GM19463 (cell line): ENCODE data around the gene ARL6IP4.

Experiments
- ATAC-seq: cut with Tn5 transposase; IDR thresholded peaks from one replicate; pipeline ENCODE4 v1.9.1; 2021; ENCODE audit warnings: mild to moderate bottlenecking, moderate library complexity; ENCODE audit not compliant: unreplicated experiment

The ARL6IP4 gene

DNA sequence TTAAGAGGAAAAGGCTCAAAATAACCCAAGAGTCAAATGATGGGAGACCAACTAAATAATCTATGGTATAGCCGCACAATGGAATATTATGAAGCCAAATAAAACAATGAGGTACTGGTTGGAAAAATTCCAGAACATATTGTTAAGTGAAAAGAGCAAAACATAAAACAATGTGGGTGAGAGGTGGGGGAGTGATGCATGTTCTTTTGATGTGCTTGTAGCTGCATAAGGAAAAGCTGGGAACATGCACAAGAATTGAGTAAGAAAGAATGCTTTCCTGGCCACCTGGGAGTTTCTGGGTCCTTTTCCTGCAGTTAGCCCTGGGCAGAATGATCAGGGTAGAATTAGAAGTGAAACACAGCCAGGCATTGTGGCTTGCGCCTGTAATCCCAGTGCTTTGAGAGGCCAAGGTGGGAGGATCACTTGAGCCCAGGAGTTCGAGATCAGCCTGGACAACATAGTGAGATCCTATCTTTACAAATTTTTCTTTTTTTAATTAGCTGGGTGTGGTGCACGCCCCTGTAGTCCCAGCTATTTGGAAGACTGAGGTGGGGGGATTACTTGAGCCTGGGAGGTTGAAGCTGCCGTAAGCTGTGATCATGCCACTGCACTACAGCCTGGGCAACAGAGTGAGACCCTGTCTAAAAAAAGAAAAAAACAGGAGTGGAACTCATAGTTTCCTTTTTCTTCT, 22.1 kb upstream of the ARL6IP4 start:
- ATAC-seq = no peak

DNA sequence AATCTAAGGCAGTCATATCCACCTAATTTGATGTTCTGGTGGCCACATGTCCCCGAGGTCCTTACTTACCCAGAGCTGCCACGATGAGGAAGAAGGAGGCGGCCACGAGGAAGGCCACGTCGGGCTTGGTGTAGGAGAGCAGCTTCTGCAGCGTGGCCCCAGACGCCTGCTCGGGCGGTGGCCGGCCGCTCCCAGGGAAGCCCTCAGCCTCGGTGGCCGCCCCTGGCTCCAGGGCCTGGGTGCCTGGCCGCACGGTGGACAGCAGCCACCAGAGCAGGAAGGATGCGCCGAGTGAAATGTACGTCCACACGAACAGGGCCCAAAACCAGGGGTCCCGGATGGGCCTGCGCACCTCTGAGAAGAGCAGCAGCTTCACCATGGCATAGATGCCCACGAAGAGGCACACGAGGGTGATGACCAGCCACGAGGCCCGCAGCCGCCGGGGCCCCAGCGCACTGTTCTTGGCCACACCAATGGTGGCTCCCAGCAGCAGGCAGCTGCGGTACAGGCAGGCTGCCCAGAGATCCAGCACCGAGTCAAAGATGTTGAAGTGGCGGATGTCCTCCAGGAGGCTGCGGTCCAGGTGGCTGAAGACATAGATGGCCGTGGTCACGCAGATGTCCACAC, 20.8 kb upstream of the ARL6IP4 start:
- no peak for ATAC-seq

DNA sequence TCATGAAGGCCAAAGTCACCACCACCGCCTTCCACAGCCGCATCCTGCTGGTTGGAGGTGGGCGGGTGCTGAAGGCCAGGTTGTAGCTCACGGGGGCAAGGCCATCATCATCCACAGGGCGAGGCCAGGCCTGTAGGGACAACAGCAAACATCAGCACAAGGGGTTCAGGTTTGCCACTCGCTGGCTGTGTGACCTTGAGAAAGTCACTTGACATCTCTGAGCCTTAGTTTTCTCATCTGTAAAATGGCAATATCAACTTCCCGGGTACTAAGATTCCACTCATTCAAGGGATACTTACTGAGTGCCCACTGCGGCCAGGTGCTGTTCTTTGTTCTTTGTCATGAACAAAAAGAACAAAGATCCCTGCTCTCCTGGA, 20.3 kb upstream of the ARL6IP4 start:
- ATAC-seq = no peak

DNA sequence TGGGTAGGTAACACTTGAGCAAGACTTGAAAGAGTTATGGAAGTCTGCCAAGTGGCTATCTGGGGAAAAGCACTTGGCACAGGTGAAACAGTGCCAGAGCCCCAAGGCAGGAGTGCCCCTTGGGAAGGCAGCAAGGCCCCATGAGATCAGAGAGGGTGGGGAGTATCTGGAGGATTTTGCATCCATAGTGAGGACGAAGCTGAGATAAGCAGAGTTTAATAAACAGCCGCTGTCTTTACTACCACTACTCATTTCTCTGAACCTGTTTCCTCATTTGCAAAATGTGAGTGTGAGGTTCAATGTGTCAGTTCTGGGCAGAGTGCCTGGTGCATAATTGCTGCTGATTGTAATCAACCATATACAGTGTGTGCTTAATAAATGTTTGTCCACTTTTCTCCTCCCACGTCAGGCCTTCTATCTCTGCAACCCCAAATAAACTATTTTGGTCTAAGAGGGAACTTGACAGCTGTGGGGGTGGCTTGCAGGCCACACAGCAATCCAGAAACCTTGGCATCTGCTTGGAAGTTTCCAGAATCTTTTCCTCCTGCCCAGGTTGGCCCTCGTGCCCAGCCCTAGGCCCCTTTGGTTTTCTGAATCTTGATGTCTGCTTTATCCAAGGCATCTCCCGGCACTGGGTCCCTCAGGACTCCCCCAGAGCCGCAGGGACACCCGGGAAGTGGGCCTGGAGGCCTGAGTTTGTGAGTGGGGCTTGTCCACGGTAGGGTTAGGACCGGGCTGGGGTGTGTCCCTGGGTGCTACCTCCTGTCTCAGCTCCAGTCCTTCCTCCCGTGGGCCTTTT, 18.8 kb upstream of the ARL6IP4 start:
- no peak for ATAC-seq

DNA sequence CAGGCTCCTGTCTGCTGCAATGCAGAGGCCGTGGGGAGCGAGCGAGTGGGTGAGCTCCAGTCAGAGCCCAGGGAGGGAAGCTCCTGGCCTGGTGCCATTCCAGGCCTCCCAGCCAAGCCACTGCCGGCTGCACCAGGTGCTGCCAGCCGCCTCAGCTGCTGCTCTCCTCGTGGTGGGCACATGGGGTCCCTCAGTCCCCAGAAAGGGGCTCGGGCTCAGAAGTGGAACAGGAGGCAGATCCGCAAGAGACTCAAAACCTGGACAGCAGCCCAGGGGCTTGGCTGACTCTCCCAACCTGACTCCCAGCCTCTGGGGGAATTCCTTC, 16.6 kb upstream of the ARL6IP4 start:
- ATAC-seq = no peak

DNA sequence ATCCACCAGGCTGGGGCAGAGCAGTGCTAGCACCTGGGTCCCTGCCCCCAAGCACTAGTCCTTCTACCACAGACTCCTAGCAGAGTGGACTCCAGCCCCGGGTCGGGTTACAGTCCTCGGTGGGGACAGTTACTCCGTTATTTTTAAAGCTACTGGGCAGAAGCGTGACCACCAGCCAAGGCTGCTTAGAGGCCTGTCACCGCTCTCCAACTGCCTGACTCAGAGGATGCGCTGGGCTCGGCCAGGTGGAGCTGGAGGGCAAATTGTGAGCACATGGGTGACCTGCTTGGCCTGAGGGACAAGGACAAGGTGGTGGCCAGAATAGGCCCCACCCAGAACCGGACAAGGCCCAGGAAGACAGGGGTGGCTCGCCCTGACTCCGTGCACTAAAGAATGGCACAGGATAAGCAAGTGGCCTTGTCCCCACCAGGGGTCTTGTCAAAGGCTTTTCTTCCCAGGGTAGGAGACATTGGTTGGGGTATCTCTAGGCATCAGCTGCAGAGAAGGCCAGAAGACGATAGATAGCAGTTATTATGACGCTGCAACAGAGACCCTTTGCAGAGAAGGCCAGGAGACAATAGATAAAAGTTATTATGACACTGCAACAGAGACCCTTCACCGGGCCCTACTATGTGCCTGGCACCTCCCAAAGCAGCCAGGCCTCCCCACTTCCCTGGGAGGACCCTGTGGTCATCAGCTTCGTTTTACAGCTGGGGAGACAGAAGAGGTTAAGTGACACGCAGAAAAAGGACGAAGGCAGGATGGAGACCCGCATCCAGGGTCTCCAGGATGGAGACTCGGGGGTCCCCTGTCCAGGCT, 15.8 kb upstream of the ARL6IP4 start:
- ATAC-seq = no peak

DNA sequence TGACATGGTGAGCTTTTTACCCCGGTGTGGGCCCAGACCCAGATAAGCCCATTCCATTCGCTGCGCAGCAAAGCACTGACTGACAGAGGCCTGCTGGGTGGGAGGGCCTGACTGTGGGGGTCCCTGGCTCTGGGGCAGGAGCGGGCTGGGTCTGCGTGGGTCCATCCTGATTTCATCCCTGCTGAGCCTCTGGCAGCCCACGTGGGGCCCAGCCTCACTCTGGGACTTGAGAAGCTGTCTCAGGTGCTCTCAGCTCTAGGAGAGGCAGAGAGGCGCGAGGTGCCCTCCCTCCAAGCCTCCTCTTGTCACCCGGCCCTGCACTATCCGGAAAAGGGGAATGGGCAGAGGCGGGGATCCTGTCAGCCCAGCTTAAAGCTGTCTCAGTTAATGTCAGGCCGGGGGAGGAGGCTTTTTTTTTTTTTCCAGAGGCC, 15.1 kb upstream of the ARL6IP4 start:
- no peak for ATAC-seq

- ATAC-seq = peak; percentile 76
Measured at GRCh38 chr12:122965851-122966742, 14.4 kb upstream of the ARL6IP4 start, which contains the start of gene ABCB9. ABCB9 (minus strand) TSS chr12:122966463; CDS start chr12:122960235, 6,228 bp downstream.

- no peak for ATAC-seq
Measured at GRCh38 chr12:122966743-122967550, 13.5 kb upstream of the ARL6IP4 start.

DNA sequence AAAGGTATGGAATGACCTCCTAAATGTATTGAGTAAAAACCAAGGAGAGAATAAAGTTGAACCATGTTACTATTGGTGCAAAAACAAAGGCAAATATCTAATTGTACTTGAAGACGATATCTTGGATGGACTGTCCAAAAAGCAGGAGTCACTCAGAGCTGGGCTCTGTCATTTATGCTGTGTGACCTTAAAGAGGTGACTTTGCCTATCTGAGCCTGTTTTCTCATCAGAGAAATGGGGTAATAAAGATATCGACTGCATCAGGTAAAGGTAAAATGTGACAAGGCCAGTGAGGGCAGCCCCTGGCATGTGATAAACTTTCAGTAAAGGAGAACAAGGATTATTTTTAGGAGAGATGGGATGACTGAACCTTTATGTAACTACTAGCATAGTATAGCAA, 12.4 kb upstream of the ARL6IP4 start:
- no peak for ATAC-seq

GRCh38 chr12:122969676-122970075, 10.8 kb upstream of the ARL6IP4 start:
- ATAC-seq = no peak

DNA sequence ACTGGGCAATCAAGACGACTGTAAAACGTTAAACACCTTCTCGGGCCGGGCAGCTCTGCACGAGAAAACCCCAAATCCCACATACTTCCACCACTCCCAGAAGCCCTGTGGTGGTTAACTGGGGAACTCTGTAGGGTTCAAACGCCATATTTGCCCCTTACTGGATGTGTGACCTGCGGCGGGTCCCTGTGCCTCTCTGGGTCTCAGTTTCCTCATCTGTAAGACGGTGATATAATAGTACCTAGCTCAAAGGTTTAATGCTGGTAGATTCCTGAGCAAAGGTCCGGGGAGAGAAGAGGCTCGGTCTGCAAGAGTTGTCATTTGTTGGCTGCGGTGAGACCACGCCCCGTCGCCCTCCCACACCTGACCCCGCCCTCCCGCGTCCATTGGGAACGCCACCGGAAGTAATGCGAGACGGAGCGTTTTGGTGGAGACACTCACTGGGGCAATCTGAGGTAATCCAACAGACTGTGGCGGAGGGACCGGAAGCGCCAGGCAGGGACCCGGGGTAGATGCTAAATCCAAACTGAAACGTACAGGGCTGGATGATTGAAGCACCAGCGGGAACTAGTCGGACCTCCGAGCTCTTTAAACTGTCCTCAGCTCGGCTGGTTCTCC, 6.1 kb upstream of the ARL6IP4 start:
- ATAC-seq = peak; percentile 74

GRCh38 chr12:122974892-122975789, 5.3 kb upstream of the ARL6IP4 start, which contains the start of gene OGFOD2:
OGFOD2 (plus strand) TSS chr12:122975244; CDS start chr12:122975252, 8 bp downstream.
- ATAC-seq = peak; percentile 79

DNA sequence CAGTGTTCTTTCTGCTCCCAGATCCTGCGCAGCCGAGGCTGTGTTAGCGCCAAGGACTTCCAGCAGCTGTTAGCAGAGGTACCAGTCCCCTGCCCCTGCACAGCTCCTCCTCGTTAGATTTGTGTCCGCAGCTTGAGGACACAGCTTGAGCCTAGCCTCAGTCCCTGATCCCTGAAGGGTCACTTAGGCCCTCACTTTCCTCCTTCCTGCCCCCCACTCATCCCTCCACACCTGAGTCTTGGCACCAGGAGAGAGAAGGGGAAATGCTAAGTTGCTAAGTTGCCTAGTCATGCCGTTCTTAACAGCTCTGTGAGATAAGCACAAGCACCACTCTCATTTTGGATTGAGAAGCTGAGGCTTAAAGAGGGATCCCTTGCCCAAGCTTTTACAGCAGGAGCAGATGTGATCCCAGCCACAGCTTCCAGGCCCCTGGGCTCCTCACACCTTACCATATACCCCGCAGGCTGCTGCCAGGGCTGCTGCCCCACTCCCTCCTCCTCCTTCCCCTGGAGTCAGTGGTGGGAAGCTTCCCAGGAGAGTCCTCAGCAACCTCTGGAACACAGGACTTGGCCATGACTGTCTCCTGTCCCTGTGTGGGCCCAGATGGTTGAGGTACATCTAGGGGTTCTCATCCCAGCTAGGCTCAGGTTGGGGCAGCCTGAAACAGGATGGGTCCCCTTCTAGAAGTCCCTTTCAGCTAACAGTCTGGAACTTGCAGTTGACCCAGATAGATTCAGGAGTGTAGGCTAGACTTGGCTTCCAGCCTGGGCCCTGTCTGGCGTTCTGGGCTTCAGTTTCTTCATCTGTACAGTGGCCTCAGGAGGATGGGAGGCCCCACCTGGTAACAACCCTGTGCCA, 4.5 kb upstream of the ARL6IP4 start:
- no peak for ATAC-seq

DNA sequence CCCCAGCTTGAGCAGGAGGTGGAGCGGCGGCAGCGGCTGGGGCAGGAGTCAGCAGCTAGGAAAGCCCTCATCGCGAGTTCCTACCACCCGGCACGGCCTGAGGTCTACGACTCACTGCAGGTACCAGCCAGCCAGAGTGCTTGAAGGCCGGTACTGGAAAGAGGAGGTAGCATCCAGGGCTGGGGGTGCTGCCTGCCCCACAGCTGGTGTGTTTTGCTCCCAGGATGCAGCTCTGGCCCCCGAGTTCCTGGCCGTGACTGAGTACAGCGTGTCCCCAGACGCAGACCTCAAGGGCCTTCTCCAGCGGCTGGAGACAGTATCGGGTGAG, 3.9 kb upstream of the ARL6IP4 start:
- ATAC-seq = no peak

DNA sequence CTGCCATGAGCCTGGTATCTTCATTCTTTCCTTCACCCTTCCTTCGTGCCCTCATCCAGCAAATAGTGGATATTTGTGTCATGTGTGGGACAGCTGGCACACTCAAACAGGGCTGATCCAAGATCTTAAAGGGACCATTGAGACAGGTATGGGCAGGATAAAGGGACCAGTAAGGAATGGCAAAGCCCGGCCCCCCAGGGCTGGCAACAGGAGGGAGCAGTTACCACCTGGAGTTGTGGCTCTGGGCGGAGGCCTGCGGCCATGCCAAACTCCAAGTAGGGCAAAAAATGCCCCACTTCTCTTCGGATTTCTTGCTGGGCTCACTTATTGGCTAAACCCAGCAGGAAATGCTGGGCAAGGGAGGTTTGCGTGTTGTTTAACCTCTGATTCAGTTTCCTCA, 3.3 kb upstream of the ARL6IP4 start:
- no peak for ATAC-seq
